Type B pancreatic cell (in vitro differentiated cells): ENCODE results near the gene GPER1. TPM values are rescaled to one million over a fixed set of nuclear protein-coding genes. Genes with fewer than 3 reads are reported as not detected.

Experiments
- DNase-seq: peaks from one replicate; pipeline ENCODE4 v3.0.0; 2021; ENCODE audit warnings: mixed read lengths; ENCODE audit not compliant: unreplicated experiment; ENCODE audit errors: extremely low spot score
- H3K27ac Mint-ChIP-seq: 2 replicates; pipeline ENCODE4 v1.8.0; 2021; ENCODE audit warnings: mild to moderate bottlenecking, mixed read lengths
- H3K27me3 Mint-ChIP-seq: 2 replicates; pipeline ENCODE4 v1.8.0; 2021; ENCODE audit warnings: mixed read lengths
- H3K36me3 Mint-ChIP-seq: 2 replicates; pipeline ENCODE4 v1.8.0; 2021; ENCODE audit warnings: mixed read lengths
- H3K4me1 Mint-ChIP-seq: one replicate; pipeline ENCODE4 v1.8.0; 2021; ENCODE audit warnings: mixed read lengths; ENCODE audit not compliant: unreplicated experiment
- H3K4me3 Mint-ChIP-seq: 2 replicates; pipeline ENCODE4 v1.8.0; 2021; ENCODE audit warnings: mild to moderate bottlenecking, mixed read lengths
- H3K9me3 Mint-ChIP-seq: 2 replicates; pipeline ENCODE4 v1.8.0; 2021; ENCODE audit warnings: mixed read lengths
- total RNA-seq: library from RNA; stranded (reverse); gene quantifications from 2 replicates; pipeline ENCODE4 v1.2.1, GENCODE V29; 2021; ENCODE audit warnings: low replicate concordance
- TF ChIP-seq, protein P1 (sequence below): fragments of 200-600 bp; sonication (generic); conservative IDR thresholded peaks from 2 replicates; pipeline ENCODE4 v1.5.0; 2021; ENCODE audit warnings: antibody characterized with exemption, mild to moderate bottlenecking

GPER1 gene
- total RNA-seq, 1 donor from 2014 or later, result 5.0 TPM

DNA sequence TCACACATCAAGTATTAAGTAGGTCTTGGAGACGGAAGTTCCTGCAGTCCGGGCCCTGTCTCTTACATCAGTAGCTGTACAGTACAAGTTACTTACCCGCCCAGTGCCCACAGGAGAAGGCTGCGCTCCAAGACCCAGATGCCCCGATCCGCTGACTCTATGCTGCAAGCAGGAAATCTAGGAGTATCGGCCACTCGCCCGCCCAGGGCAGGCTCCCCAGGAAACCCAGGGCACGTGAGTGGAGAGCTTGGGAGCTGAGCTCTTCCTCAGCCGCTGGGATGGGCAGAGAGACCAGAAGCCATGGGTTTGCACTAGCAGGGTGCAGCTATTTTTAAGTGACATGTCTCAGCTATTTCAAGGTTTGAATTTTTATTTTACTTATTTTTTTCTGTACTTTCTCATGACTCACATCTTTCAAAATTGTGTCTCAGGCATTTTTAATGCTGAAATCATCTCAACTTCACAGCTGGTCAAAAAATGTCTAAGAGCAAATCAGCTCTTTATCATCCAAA is 1.9 kb upstream of the GPER1 start:
- Mint-ChIP-seq H3K27me3 (no peaks in the 10 kb centered on the region), H3K4me3 (no peak overlapping the region), H3K27ac (no peak overlapping the region), H3K36me3 (no peaks in the 10 kb centered on the region), H3K4me1 (peaks cover 34% of the 10 kb centered on the region), H3K9me3 (no peaks in the 10 kb centered on the region)
- TF ChIP-seq, protein P1, sequence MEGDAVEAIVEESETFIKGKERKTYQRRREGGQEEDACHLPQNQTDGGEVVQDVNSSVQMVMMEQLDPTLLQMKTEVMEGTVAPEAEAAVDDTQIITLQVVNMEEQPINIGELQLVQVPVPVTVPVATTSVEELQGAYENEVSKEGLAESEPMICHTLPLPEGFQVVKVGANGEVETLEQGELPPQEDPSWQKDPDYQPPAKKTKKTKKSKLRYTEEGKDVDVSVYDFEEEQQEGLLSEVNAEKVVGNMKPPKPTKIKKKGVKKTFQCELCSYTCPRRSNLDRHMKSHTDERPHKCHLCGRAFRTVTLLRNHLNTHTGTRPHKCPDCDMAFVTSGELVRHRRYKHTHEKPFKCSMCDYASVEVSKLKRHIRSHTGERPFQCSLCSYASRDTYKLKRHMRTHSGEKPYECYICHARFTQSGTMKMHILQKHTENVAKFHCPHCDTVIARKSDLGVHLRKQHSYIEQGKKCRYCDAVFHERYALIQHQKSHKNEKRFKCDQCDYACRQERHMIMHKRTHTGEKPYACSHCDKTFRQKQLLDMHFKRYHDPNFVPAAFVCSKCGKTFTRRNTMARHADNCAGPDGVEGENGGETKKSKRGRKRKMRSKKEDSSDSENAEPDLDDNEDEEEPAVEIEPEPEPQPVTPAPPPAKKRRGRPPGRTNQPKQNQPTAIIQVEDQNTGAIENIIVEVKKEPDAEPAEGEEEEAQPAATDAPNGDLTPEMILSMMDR, result no peak
- no peak for DNase-seq

DNA sequence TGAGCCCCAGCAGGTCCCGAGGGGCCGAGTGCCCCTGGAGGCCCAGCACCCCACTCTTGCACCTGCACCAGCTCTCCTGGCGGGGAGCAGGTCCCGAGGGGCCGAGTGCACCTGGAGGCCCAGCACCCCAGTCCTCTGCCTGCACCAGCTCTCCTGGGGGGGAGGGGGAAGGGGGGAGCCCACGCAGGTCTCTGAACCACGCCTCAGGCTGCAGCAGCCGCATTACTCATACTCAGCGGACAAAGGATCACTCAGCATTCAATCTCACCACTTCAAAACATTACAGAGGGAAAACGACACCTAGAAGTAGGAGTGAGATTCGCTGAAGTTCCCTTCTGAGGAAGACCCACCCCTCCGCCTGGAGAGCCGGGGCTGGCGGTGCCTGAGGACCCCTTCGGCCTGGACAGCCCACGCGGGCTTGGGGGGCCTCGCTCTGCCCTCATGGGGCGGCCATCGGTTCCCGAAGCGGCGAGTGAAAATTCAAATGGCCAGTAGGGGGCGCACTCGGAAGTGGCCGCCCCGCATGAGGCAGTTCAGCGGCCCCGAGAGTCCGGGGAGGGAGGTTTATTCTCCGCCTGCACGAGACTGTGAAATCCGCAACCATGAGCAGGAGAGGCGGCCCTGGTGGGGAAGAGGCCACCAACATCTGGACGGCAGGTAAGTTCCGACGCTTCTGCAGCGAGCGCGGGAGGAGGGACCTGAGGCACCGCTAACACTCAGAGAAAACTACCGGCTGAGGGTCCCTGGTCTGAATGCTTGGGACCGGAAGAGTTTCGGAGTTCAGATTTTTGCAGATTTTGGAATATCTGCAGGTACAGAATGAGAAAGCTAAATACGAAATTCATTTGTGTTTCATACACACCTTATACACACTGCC is 1.1 kb upstream of the GPER1 start:
- H3K27ac Mint-ChIP-seq, result peak overlapping the region; percentile 84

DNA sequence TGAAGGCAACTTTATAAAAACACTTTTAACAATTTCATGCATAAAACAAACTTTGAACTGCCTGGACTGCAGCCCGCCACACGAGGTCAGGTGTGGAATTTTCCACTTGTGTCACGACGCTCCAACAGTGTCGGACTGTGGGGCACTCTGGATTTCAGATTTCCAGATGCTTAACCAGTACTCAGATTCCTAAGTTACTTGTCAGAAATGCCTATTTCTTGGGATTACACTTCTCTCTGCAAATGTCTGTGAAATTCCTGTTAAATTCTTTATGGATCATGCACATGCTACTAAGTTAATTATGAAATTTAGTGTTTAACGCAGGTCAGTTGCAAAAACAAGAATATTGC is 473 bp upstream of the GPER1 start:
- Mint-ChIP-seq H3K27me3 (no peaks in the 10 kb centered on the region), H3K27ac (peak overlapping the region; percentile 84), H3K4me3 (peak overlapping the region; percentile 86), H3K4me1 (peaks cover 26% of the 10 kb centered on the region), H3K36me3 (peaks cover under 1% of the 10 kb centered on the region), H3K9me3 (no peaks in the 10 kb centered on the region)
- TF ChIP-seq, protein P1, result no peak
- DNase-seq, result no peak

More for the DNA sequence above, 1.1 kb upstream of the GPER1 start:
- TF ChIP-seq, protein P1, result peak; percentile 98
- peak overlapping the region; percentile 86 for H3K4me3 Mint-ChIP-seq
- no peaks in the 10 kb centered on the region for H3K36me3 Mint-ChIP-seq
- H3K27me3 Mint-ChIP-seq, result no peaks in the 10 kb centered on the region
- H3K4me1 Mint-ChIP-seq, result peaks cover 33% of the 10 kb centered on the region
- H3K9me3 Mint-ChIP-seq, result no peaks in the 10 kb centered on the region
- peak; percentile 84 for DNase-seq

DNA sequence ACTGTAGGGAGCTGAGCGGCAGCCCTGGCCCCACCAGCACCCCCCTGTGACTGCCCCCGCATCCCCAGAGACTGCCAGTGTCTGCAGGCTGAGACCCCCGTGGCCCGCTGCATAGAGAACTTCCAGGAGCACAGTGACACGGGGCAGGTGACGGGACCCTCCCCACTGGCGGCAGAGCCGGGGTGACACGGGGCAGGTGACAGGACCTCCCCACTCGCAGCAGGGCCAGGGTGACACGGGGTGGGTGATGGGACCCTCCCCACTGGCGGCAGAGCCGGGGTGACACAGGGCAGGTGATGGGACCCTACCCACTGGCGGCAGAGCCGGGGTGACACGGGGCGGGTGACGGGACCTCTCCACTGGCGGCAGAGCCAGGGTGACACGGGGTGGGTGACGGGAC is 2.3 kb downstream of the GPER1 start:
- H3K4me3 Mint-ChIP-seq, result no peak overlapping the region
- DNase-seq, result no peak
- no peak overlapping the region for H3K27ac Mint-ChIP-seq
- no peaks in the 10 kb centered on the region for H3K9me3 Mint-ChIP-seq
- H3K4me1 Mint-ChIP-seq, result peaks cover 26% of the 10 kb centered on the region
- TF ChIP-seq, protein P1, result no peak
- H3K27me3 Mint-ChIP-seq, result no peaks in the 10 kb centered on the region
- H3K36me3 Mint-ChIP-seq, result peaks cover 4% of the 10 kb centered on the region

DNA sequence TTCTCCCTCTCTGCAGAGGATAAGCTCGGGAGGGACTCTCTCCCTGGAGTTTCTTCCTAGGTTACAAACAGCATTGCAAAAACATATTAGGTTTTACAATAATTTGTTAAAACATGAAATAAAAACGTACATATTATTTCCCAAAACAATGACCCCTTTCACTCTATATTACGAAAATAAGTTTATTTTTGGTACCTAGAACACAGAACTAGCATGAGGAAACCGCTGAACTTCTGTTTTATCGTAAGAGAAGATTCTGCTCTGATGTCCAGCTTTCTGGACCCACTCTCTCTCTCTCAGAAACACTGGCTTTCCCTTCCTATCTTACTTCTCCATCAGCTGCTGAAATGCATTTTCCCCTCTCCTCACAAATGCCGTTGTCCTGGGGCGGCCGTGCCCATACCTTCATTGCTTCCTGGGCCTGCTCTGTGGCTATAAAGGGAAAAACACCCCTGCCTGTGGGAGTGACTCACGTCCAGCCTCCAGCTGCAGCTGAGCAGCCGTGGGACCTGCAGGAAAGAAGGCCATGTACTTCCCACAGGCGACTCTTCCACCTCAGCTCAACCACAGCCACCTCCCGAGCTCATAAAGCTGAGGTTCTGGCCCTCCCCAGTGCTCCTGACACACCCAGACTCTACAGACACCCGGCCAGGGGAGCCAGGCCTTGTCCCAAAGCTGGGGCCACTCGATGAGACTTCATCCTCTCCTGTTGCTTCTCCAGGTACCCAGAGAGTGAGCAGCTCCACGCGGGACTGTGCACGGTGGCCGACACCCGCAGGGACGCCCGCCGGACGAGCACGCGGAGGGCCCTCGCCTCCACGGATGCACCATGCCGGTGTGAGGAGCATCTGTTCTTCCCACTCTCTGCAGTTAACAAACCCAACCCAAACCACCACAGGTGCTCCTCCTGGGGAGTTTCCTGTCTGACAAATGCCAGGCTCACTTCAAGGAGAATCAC is 3.1 kb downstream of the GPER1 start:
- Mint-ChIP-seq H3K4me3 (no peak overlapping the region), H3K27ac (no peak overlapping the region), H3K4me1 (peaks cover 34% of the 10 kb centered on the region), H3K27me3 (no peaks in the 10 kb centered on the region), H3K9me3 (no peaks in the 10 kb centered on the region), H3K36me3 (peaks cover 4% of the 10 kb centered on the region)
- no peak for DNase-seq
- TF ChIP-seq, protein P1, result no peak
